ENCODE measurements around the gene TRABD2B.

TRABD2B gene

DNA sequence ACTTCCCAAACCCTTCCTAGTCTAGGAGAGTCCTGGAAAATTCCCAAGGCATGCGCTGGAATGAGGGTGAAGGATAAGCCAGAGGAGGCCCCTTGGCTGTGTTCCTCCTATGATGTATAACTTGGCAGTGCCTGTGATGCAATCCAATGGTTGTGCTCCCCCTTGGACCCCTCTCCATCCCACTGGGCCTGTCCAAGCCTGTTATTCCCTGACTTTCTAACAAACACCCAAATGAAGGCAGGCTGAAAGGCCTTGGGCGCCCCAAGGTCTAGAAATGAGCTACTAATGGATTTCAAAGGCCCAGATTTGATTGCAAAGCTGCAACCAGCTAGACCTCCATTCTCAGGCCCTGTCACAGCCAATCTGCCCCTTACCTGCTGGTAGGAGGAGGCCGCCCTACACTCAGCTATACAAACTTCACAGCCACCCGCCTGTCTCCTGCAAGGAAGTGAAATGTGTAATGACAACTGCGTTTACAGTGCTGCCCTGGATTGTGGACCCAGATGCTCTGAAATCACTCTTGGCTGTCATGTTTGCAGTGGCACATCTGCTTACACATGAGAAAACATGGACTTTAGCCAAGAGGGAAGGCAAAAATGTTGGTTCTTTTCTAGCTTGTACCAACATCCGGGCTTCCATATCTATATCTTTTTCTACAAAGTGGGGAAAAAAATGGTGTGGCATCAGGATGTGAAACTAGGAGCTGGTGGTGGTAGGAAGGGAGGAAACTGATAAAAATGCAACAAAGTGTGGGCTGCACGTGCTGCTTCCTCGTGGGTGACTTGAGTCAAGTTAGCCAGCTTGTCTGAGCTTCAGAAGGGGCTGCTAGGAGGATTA is 130.4 kb downstream of the TRABD2B start:
- TF ChIP-seq, protein P1, sequence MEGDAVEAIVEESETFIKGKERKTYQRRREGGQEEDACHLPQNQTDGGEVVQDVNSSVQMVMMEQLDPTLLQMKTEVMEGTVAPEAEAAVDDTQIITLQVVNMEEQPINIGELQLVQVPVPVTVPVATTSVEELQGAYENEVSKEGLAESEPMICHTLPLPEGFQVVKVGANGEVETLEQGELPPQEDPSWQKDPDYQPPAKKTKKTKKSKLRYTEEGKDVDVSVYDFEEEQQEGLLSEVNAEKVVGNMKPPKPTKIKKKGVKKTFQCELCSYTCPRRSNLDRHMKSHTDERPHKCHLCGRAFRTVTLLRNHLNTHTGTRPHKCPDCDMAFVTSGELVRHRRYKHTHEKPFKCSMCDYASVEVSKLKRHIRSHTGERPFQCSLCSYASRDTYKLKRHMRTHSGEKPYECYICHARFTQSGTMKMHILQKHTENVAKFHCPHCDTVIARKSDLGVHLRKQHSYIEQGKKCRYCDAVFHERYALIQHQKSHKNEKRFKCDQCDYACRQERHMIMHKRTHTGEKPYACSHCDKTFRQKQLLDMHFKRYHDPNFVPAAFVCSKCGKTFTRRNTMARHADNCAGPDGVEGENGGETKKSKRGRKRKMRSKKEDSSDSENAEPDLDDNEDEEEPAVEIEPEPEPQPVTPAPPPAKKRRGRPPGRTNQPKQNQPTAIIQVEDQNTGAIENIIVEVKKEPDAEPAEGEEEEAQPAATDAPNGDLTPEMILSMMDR (conservative IDR thresholded peaks at IDR 0.05; ENCODE audit: low read depth, low read length), result no peak
- no peak for DNase-seq (ENCODE audit: low read depth)
- no peak overlapping the region for H3K4me3 ChIP-seq (ENCODE audit: low read length)

DNA sequence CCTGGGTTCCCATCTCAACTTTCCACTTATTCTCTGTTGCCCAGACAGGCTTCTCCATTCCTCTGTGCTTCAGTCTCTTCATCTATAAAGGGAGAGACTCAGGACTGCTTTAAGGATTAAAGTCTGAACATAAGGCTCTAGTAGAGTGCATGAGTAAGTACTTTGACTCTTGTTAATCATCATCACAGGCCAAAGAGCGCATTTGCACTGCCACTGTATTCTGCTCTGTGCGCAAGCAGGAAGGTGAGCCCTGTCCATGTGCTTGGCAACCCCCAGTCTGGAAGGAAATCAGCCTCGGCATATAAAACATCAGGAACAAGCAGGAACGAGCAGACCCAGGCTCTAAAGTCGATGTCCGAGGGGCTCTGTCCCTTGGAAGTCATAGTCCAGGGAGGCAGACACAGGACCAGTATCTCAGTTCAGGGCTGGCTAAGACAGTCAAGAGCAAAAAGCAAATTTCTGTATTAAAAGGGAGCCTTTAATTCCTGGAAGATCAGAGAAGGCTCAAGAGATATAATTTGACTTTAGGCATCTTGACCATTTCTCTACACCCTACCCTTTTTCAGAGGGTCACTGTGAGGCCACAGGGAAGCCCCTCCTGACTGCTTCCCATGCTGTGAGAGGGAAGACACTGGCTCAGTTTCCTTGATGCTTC is 131.2 kb downstream of the TRABD2B start:
- DNase-seq (ENCODE audit: low read depth), result peak; percentile 54
- TF ChIP-seq, protein P1 (conservative IDR thresholded peaks at IDR 0.05; ENCODE audit: low read depth, low read length), result no peak
- H3K4me3 ChIP-seq (ENCODE audit: low read length), result no peak overlapping the region

DNA sequence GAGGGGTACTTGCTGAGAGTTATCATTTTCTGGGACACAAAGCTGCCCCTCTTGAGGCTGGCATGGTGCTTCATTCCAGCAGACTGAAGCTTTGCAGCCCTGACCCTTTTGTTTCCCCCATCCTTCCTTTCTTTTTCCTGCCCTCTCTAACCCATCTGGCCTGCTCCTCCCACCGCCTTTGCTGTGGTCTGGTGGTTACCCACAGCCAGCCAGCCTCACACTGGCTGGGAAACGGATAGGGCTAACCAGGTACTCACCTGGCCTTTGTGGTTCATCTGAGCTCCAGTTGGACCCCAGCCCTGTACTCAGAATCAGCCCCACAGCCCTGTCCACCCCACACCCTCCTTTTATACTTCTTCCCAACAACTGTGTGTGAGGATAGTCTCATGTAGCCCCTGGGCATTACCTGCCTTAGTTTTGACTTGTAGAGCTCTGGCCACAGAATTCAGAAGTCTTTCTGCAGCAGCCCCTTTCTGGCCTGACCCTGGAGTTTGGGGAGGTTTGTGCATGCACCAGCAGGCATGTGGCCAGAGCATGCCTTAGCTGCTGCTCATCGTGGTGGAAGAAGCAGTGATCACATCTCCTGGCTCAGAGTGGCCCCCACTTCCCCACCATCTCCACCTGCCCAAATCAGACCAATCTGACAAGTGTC is 138.0 kb downstream of the TRABD2B start:
- no peak overlapping the region for H3K4me3 ChIP-seq (ENCODE audit: low read length)
- DNase-seq (ENCODE audit: low read depth), result no peak
- TF ChIP-seq, protein P1 (conservative IDR thresholded peaks at IDR 0.05; ENCODE audit: low read depth, low read length), result no peak

DNA sequence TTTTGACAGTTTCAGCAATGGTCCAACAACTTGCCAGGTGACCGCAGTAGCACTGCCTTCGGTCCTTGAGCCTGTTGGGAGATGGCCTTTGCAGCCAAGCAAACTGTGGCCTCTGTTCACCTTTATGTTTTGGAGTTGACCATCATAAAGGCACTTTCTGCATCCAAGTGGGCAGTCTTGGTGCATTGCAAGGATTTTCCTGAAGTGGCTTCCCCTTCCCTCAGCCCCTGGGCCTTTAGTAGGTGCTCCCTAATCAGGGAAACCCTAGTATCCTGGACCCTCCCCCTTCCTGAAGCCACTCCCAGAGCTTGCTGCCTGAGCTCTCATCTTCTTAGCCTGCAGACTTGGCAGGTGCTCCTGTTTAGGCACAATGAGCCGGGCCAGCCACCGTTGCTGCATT is 140.2 kb downstream of the TRABD2B start:
- TF ChIP-seq, protein P1 (conservative IDR thresholded peaks at IDR 0.05; ENCODE audit: low read depth, low read length), result no peak
- no peak overlapping the region for H3K4me3 ChIP-seq (ENCODE audit: low read length)
- DNase-seq (ENCODE audit: low read depth), result no peak

DNA sequence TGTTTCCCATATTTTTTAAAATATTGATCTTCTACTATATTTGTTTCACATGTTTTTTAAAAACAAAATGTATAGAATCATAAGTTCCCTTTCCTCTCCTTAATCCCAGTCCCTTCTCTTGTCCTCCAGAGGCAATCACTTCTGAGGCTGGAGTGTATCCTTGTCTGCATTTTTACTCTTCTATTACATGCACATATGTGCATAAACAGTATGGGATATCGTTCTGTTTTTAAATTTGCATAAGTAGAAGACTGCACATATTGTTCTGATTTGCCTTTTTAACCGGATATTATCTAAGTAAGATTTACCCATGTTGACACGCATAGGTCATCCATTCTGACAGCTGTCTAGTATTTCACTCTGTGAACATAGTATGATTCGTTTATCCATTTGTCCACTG is 142.0 kb downstream of the TRABD2B start:
- H3K4me3 ChIP-seq (ENCODE audit: low read length), result no peak overlapping the region
- DNase-seq (ENCODE audit: low read depth), result no peak
- TF ChIP-seq, protein P1 (conservative IDR thresholded peaks at IDR 0.05; ENCODE audit: low read depth, low read length), result no peak

DNA sequence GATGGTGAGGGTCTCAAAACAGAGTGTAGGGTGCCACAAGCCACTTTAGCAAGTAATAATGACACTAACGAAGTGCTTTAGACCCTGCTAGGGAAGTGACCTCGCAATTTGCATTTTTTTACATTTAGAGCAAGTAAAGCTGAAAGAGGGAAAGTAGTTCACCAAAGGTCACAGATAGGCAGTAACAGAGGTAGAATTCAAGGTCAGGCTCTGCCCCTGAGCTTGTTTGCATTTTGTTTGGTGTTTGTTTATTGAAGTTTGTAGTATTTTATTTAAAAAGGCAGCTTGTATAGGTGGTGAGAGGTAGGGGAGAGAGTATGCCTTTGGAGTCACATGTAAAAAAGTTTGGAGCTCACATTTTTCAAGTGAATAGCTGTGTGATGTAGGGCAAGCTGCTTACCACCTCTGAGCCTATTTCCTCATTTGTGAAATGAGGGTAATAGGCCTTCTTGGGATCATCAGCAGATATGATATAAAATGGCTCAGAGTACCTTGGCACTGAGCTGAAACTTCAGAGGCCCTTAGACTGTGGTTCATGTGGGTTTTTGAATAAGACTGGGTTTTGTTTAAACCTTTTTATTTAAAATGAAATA is 142.5 kb downstream of the TRABD2B start:
- H3K4me3 ChIP-seq (ENCODE audit: low read length), result no peak overlapping the region
- DNase-seq (ENCODE audit: low read depth), result no peak
- TF ChIP-seq, protein P1 (conservative IDR thresholded peaks at IDR 0.05; ENCODE audit: low read depth, low read length), result no peak

Data from retinal pigment epithelial cell (primary cell).